ENCODE measurements around the gene PIAS3. TPM values are rescaled to one million over a fixed set of nuclear protein-coding genes. Genes with fewer than 3 reads are reported as not detected.

Gene PIAS3
- total RNA-seq, 2 experiments from 2014 or later, result 9.4 to 28.1 TPM

DNA sequence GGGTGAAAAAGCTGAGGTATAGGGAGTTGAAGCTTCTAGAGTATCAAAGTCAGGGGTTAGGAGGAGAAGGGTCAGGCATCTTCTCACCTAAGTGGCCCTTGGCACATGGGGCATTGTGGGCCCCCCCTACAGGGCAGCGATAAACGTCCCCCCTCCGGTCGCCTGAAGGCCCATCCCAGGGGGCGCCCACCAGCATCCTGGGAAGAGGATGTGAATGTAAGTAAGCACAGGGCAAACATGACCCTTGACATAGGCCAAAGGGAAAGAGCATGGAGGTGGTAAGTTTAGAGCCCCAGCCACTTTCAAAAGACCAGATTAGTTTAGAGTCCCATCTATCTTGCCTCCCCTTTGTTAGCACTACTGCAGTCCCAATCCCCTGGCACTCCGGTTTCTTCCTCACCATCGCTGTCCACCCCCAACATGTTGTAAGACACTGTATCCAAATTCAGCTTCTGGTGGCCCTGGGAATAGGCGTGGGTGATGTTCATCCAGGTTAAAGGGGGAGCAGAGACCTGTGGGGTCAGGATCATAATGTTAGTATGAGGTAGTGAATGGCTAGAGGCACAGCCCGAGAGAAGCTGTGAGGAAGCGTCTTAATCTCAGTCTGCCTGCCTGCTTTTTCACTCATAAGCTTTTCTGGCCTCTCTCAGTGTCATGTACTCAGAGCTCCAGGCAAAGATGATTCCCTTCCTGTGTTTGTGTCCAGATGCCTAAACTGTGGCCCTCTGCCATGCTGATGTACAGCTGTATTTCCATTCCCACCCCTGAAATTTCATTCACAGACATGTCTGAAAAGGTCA is 48.3 kb upstream of the PIAS3 start:
- no peaks in the 10 kb centered on the region for H3K9me2 ChIP-seq (ENCODE audit: insufficient read depth, low read length)
- no peak for DNase-seq (ENCODE audit: low spot score)
- H3K79me2 ChIP-seq (ENCODE audit: insufficient read depth, low read depth, low read length), result no peaks in the 10 kb centered on the region
- H3K36me3 ChIP-seq (ENCODE audit: insufficient read depth, low read length), result peaks cover 15% of the 10 kb centered on the region; the same call in 1 of the 2 replicates
- ChIA-PET CTCF (ENCODE audit: unreplicated experiment) (interaction anchor here (1.1 kb wide), 1 partner anchor 102 kb away, joined by 3 read pairs; no protein-coding TSS in a partner anchor), POLR2A (interaction anchor here (1.0 to 1.4 kb wide), 2 partner anchors 20 to 73 kb away, joined by 3 to 4 read pairs; partner anchors contain the start of gene RBM8A)
- intact Hi-C loops (cut with micrococcal nuclease; ENCODE audit: unreplicated experiment), result no loop called here
- BruUV-seq (replicated peaks), result no TSS peak
- peaks cover under 1% of the 10 kb centered on the region for H3K4me1 ChIP-seq (ENCODE audit: insufficient read depth, low read length, poor library complexity, severe bottlenecking)
- H3K27ac ChIP-seq (ENCODE audit: low read depth, low read length, poor library complexity, severe bottlenecking), result no peak overlapping the region
- TF ChIP-seq EZH2phosphoT487 (IDR thresholded peaks at IDR 0.05; ENCODE audit: borderline replicate concordance, low read depth, low read length), result no peak
- TF ChIP-seq, protein P1, sequence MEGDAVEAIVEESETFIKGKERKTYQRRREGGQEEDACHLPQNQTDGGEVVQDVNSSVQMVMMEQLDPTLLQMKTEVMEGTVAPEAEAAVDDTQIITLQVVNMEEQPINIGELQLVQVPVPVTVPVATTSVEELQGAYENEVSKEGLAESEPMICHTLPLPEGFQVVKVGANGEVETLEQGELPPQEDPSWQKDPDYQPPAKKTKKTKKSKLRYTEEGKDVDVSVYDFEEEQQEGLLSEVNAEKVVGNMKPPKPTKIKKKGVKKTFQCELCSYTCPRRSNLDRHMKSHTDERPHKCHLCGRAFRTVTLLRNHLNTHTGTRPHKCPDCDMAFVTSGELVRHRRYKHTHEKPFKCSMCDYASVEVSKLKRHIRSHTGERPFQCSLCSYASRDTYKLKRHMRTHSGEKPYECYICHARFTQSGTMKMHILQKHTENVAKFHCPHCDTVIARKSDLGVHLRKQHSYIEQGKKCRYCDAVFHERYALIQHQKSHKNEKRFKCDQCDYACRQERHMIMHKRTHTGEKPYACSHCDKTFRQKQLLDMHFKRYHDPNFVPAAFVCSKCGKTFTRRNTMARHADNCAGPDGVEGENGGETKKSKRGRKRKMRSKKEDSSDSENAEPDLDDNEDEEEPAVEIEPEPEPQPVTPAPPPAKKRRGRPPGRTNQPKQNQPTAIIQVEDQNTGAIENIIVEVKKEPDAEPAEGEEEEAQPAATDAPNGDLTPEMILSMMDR (conservative IDR thresholded peaks at IDR 0.05; ENCODE audit: low read length), result no peak
- H3K4me2 ChIP-seq (ENCODE audit: low read length), result no peak overlapping the region
- no peak overlapping the region for H2AFZ ChIP-seq (ENCODE audit: low read length)
- no peak overlapping the region for H3K4me3 ChIP-seq (ENCODE audit: low read depth, low read length, poor library complexity, severe bottlenecking)
- H3K9me3 ChIP-seq (ENCODE audit: low read length), result no peaks in the 10 kb centered on the region
- H4K20me1 ChIP-seq (ENCODE audit: insufficient read depth, low read length), result no peaks in the 10 kb centered on the region

DNA sequence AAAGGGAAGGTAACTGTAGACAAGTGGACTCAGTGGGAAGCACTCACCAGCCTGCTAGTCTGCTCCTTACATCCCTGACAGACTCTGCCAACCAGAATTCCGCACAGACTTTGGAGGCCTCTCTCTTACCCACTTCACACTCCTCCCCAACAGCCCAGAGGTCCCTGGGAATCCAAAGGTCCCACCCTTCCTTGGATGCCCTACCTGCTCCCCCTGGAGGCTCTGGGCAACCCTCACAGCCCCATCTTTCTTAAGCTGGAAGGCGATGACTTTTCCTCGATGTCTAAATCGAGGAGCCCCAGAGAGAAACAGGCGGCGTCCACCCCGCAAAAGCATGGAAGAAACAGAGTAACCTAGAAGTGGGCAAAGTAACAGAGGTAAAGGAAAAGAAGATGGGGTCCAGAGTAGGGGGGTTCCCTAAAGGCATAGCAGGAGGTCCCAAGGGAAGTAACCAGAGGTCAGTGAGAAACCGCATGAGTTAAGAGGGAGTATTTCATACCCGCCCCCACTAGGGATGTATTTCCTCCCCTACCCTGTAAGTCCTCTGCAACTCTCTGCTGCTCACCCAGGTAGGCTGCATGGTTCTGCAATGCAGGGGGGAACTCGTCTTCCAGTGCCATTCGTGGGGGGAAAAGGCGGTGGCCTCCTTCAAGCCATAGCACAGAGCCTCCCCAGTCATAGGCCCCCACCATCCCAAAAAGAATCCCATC is 42.6 kb upstream of the PIAS3 start:
- H3K4me1 ChIP-seq (ENCODE audit: insufficient read depth, low read length, poor library complexity, severe bottlenecking), result no peaks in the 10 kb centered on the region
- H2AFZ ChIP-seq (ENCODE audit: low read length), result no peak overlapping the region
- no peak for DNase-seq (ENCODE audit: low spot score)
- H3K4me3 ChIP-seq (ENCODE audit: low read depth, low read length, poor library complexity, severe bottlenecking), result no peak overlapping the region
- H3K9me2 ChIP-seq (ENCODE audit: insufficient read depth, low read length), result no peaks in the 10 kb centered on the region
- no peak overlapping the region for H3K27ac ChIP-seq (ENCODE audit: low read depth, low read length, poor library complexity, severe bottlenecking)
- no TSS peak for BruUV-seq (replicated peaks)
- no peaks in the 10 kb centered on the region for H3K36me3 ChIP-seq (ENCODE audit: insufficient read depth, low read length)
- ChIA-PET POLR2A (no interaction called here), CTCF (ENCODE audit: unreplicated experiment) (no interaction called here)
- H3K79me2 ChIP-seq (ENCODE audit: insufficient read depth, low read depth, low read length), result no peaks in the 10 kb centered on the region
- no peak for TF ChIP-seq EZH2phosphoT487 (IDR thresholded peaks at IDR 0.05; ENCODE audit: borderline replicate concordance, low read depth, low read length)
- TF ChIP-seq, protein P1 (conservative IDR thresholded peaks at IDR 0.05; ENCODE audit: low read length), result no peak
- no peaks in the 10 kb centered on the region for H4K20me1 ChIP-seq (ENCODE audit: insufficient read depth, low read length)
- no peak overlapping the region for H3K4me2 ChIP-seq (ENCODE audit: low read length)
- intact Hi-C loops (cut with micrococcal nuclease; ENCODE audit: unreplicated experiment), result no loop called here
- H3K9me3 ChIP-seq (ENCODE audit: low read length), result no peaks in the 10 kb centered on the region

Measured in OCI-LY7 (cell line).